ENCODE measurements around the gene TRAF4.

GRCh38 chr17:28710861-28711722 is 32.7 kb upstream of the TRAF4 start:
- TF ChIP-seq MYC (IDR thresholded peaks at IDR 0.05; ENCODE audit: insufficient read depth, insufficient read length, insufficient replicate concordance, low read length, severe bottlenecking): no peak
- no peak for TF ChIP-seq CTCF (IDR thresholded peaks at IDR 0.05 in 2 of 3, conservative IDR thresholded peaks at IDR 0.05 in 1 of 3; ENCODE audit: control insufficient read depth in 2 of 3, extremely low read depth in 1 of 3, insufficient read depth in 1 of 3, low read depth in 3 of 3, low read length in 3 of 3)
- TF ChIP-seq EZH2 (IDR thresholded peaks at IDR 0.05; ENCODE audit: borderline replicate concordance, control insufficient read depth, low read depth, low read length): no peak
- no peak for TF ChIP-seq REST (IDR thresholded peaks at IDR 0.05; ENCODE audit: low read depth, low read length)
- no peak for TF ChIP-seq ELK1 (IDR thresholded peaks at IDR 0.05; ENCODE audit: low read depth, low read length)
